HG03378 (cell line): ENCODE results near the gene H2AZ2.
"Not testable (repeated sequence)": the region's sequence is repeated elsewhere in the genome, so short reads cannot be mapped to it uniquely, and the experiment has no call there.

Source experiments
- ATAC-seq: cut with Tn5 transposase; IDR thresholded peaks from one replicate; pipeline ENCODE4 v1.9.1; 2021; ENCODE audit warnings: mild to moderate bottlenecking, moderate library complexity; ENCODE audit not compliant: unreplicated experiment

Gene H2AZ2

GRCh38 chr7:44871918-44872317 lies 24.0 kb upstream of the H2AZ2 start:
- not testable (repeated sequence) for ATAC-seq

GRCh38 chr7:44870780-44871179 lies 22.9 kb upstream of the H2AZ2 start:
- not testable (repeated sequence) for ATAC-seq

- not testable (repeated sequence) for ATAC-seq
Observed at GRCh38 chr7:44870336-44870735, 22.4 kb upstream of the H2AZ2 start.

- no peak for ATAC-seq
Observed at GRCh38 chr7:44867073-44867995, 19.4 kb upstream of the H2AZ2 start.

- not testable (repeated sequence) for ATAC-seq
Observed at GRCh38 chr7:44861949-44862348, 14.1 kb upstream of the H2AZ2 start.

- ATAC-seq: no peak
Observed at GRCh38 chr7:44858161-44858560, 10.3 kb upstream of the H2AZ2 start.

GRCh38 chr7:44854644-44855364 lies 6.9 kb upstream of the H2AZ2 start:
- ATAC-seq: no peak

- ATAC-seq: no peak
Observed at GRCh38 chr7:44853391-44853790, 5.5 kb upstream of the H2AZ2 start.

GRCh38 chr7:44852590-44852989 lies 4.7 kb upstream of the H2AZ2 start:
- no peak for ATAC-seq

GRCh38 chr7:44849885-44850544 lies 2.1 kb upstream of the H2AZ2 start:
- ATAC-seq: no peak

- no peak for ATAC-seq
Observed at GRCh38 chr7:44849259-44849884, 1.5 kb upstream of the H2AZ2 start.

GRCh38 chr7:44847509-44847919 lies 373 bp downstream of the H2AZ2 start:
- ATAC-seq: peak; percentile 56

GRCh38 chr7:44846816-44847508 lies 925 bp downstream of the H2AZ2 start:
- ATAC-seq: no peak

- ATAC-seq: not testable (repeated sequence)
Observed at GRCh38 chr7:44846390-44846789, 1.5 kb downstream of the H2AZ2 start.

GRCh38 chr7:44845451-44845850 lies 2.4 kb downstream of the H2AZ2 start:
- ATAC-seq: no peak

- ATAC-seq: not testable (repeated sequence)
Observed at GRCh38 chr7:44843440-44843839, 4.4 kb downstream of the H2AZ2 start.

GRCh38 chr7:44842675-44843074 lies 5.2 kb downstream of the H2AZ2 start:
- ATAC-seq: not testable (repeated sequence)

- ATAC-seq: no peak
Observed at GRCh38 chr7:44838751-44839150, 9.1 kb downstream of the H2AZ2 start.

GRCh38 chr7:44827567-44827966 lies 20.3 kb downstream of the H2AZ2 start:
- ATAC-seq: no peak

- no peak for ATAC-seq
Observed at GRCh38 chr7:44824894-44825526, 22.9 kb downstream of the H2AZ2 start.
